Mucosa of rectum (tissue), 2 donors: ENCODE measurements around the gene L3MBTL4.
"Not testable (repeated sequence)": the region's sequence is repeated elsewhere in the genome, so short reads cannot be mapped to it uniquely, and the experiment has no call there.

Experiments used
- H3K27ac ChIP-seq, 2 donors: one replicate each; pipeline ENCODE4 v1.7.0; 2013; ENCODE audit warnings: inconsistent platforms in 2 of 2, low read depth in 2 of 2, low read length in 2 of 2
- H3K27me3 ChIP-seq, 2 donors: one replicate each; pipeline ENCODE4 v1.7.0; 2013; ENCODE audit warnings: low read length in 2 of 2; ENCODE audit not compliant: control insufficient read depth in 2 of 2, insufficient read depth in 2 of 2
- H3K36me3 ChIP-seq, 2 donors: one replicate each; pipeline ENCODE4 v1.7.0; 2013; ENCODE audit warnings: low read length in 2 of 2; ENCODE audit not compliant: control insufficient read depth in 2 of 2, insufficient read depth in 2 of 2
- H3K4me1 ChIP-seq, 2 donors: one replicate each; pipeline ENCODE4 v1.7.0; 2013; ENCODE audit warnings: low read length in 2 of 2, mild to moderate bottlenecking in 1 of 2; ENCODE audit not compliant: control insufficient read depth in 2 of 2, insufficient read depth in 2 of 2
- H3K4me3 ChIP-seq, 2 donors: one replicate each; pipeline ENCODE4 v1.7.0; 2013; ENCODE audit warnings: low read length in 2 of 2
- H3K9ac ChIP-seq, 2 donors: one replicate each; pipeline ENCODE4 v1.7.0; 2013; ENCODE audit warnings: low read length in 2 of 2, low read depth in 1 of 2, mild to moderate bottlenecking in 1 of 2
- H3K9me3 ChIP-seq, 2 donors: one replicate each; pipeline ENCODE4 v1.7.0; 2013; ENCODE audit warnings: low read length in 2 of 2; ENCODE audit not compliant: control insufficient read depth in 2 of 2
- donor health status: healthy.
- donor health status: Normal muscosa, but diverticular disease.

L3MBTL4 gene

GRCh38 chr18:6431659-6432318 is 17.1 kb upstream of the L3MBTL4 start:
- Histone ChIP-seq H3K4me3 (no peak overlapping the region), H3K36me3 (no peaks in the 10 kb centered on the region), H3K4me1 (no peaks in the 10 kb centered on the region), H3K27ac (no peak overlapping the region), H3K9me3 (no peaks in the 10 kb centered on the region), H3K27me3 (no peaks in the 10 kb centered on the region), H3K9ac (no peak overlapping the region)

DNA sequence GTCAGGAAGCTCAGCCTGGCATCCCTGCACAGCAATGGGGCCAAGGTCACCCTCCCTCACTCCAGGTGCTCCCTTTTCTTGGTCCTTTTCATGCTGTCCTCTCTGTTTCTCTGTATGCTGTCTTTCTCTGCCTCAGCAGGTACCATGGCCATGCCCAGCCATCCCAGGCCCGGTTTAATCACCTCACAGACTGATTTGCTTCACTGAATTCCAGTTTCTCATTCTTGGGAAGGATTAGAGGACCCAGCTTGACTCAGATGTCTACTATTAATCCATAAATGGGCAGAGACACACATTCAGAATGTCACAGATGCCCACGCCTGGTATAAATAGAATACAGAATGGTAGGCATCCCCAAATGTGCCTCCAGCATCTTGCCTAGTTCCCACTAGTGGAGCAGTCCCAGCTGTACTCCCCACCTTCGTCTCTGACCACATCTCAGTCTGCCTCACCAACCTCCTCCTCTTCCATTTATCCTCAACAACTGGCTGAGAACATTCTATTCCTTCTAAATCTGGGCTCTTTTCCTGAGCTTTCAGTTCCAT is 14.2 kb upstream of the L3MBTL4 start:
- Histone ChIP-seq H3K27ac (no peak overlapping the region), H3K4me1 (no peaks in the 10 kb centered on the region), H3K36me3 (no peaks in the 10 kb centered on the region), H3K9me3 (no peaks in the 10 kb centered on the region), H3K4me3 (no peak overlapping the region), H3K9ac (no peak overlapping the region), H3K27me3 (no peaks in the 10 kb centered on the region)

- no peaks in the 10 kb centered on the region for H3K4me1 ChIP-seq
- no peak overlapping the region for H3K4me3 ChIP-seq
- H3K9ac ChIP-seq = no peak overlapping the region
- no peaks in the 10 kb centered on the region for H3K9me3 ChIP-seq
- no peaks in the 10 kb centered on the region for H3K36me3 ChIP-seq
- peaks cover 0 to 2% of the 10 kb centered on the region in 2 donors for H3K27me3 ChIP-seq
- H3K27ac ChIP-seq = no peak overlapping the region
Measured at GRCh38 chr18:6427286-6427685, 12.6 kb upstream of the L3MBTL4 start.

DNA sequence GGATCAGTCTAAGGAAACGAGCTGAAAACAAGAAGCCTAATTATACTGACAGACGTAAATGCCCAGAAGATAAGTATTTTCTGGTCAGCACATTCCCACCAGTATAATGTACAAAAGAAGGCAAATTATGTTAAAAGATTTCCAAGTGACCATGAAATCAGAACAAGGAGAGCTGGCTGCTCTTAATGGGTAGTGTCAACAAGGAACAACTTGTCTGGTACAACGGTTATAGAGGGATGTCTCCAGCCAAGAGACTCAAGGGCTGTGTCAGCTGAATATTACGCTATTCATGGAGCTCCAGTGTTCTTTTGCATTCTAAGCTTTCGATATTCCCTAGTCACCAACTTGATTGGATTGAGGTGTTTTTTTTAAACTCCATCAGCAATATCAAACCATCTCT is 8.6 kb upstream of the L3MBTL4 start:
- Histone ChIP-seq H3K27me3 (peaks cover 0 to 2% of the 10 kb centered on the region in 2 donors), H3K4me3 (no peak overlapping the region), H3K4me1 (no peaks in the 10 kb centered on the region), H3K36me3 (no peaks in the 10 kb centered on the region), H3K9ac (no peak overlapping the region), H3K9me3 (no peaks in the 10 kb centered on the region), H3K27ac (no peak overlapping the region)

- Histone ChIP-seq H3K4me3 (peak overlapping the region; percentile 74 to 76), H3K36me3 (no peaks in the 10 kb centered on the region), H3K4me1 (peaks cover 0 to 3% of the 10 kb centered on the region in 2 donors), H3K9me3 (no peaks in the 10 kb centered on the region), H3K27me3 (no peaks in the 10 kb centered on the region), H3K27ac (peak overlapping the region; percentile 60 to 61), H3K9ac (peak overlapping the region; percentile 58 to 89)
Measured at GRCh38 chr18:6414118-6414722, 491 bp downstream of the L3MBTL4 start.

DNA sequence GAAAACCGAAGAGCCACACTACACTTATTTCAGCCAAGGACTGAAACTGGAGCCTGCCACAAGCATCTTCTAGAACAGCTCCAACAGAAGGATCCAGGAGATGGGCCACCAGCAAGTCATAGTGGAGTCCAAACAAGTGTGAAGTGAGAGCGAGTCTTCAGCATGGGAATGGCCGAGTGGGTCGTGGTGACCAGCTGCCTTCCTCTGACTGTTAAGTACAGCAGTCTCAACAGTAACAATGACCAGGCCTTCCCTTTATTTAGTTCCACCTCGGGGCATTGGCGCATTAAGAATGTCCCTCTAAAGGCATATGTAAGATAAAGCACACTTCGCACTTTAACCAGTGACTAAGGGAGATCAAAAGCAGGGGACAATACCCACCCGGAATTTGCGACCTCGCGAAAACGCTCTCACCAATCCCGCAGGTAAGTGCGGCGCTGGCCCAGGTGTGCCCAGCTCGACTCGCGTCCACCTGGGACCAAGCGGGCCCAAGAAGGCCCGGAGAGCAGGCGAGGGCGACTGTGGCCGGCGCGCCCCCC is 1.1 kb downstream of the L3MBTL4 start:
- Histone ChIP-seq H3K4me1 (peaks cover 0 to 3% of the 10 kb centered on the region in 2 donors), H3K36me3 (no peaks in the 10 kb centered on the region), H3K9me3 (no peaks in the 10 kb centered on the region), H3K4me3 (peak overlapping the region; percentile 74), H3K27ac (peak overlapping the region in 1 of 2 donors; percentile 61), H3K27me3 (no peaks in the 10 kb centered on the region), H3K9ac (peak overlapping the region in 1 of 2 donors; percentile 89)

- H3K9ac ChIP-seq = no peak overlapping the region
- no peak overlapping the region for H3K4me3 ChIP-seq
- no peaks in the 10 kb centered on the region for H3K36me3 ChIP-seq
- H3K27ac ChIP-seq = no peak overlapping the region
- H3K27me3 ChIP-seq = no peaks in the 10 kb centered on the region
- peaks cover 0 to 3% of the 10 kb centered on the region in 2 donors for H3K4me1 ChIP-seq
- H3K9me3 ChIP-seq = no peaks in the 10 kb centered on the region
Measured at GRCh38 chr18:6412933-6413472, 1.7 kb downstream of the L3MBTL4 start.

GRCh38 chr18:6411382-6411781 is 3.3 kb downstream of the L3MBTL4 start:
- peaks cover 0 to 3% of the 10 kb centered on the region in 2 donors for H3K4me1 ChIP-seq
- H3K27me3 ChIP-seq = no peaks in the 10 kb centered on the region
- H3K9ac ChIP-seq = no peak overlapping the region
- H3K36me3 ChIP-seq = no peaks in the 10 kb centered on the region
- no peak overlapping the region for H3K27ac ChIP-seq
- H3K9me3 ChIP-seq = no peaks in the 10 kb centered on the region
- no peak overlapping the region for H3K4me3 ChIP-seq

- Histone ChIP-seq H3K9ac (no peak overlapping the region), H3K4me3 (no peak overlapping the region), H3K27ac (no peak overlapping the region), H3K9me3 (no peaks in the 10 kb centered on the region), H3K4me1 (peaks cover 0 to 3% of the 10 kb centered on the region in 2 donors), H3K27me3 (no peaks in the 10 kb centered on the region), H3K36me3 (no peaks in the 10 kb centered on the region)
Measured at GRCh38 chr18:6409933-6410332, 4.8 kb downstream of the L3MBTL4 start.

- H3K4me1 ChIP-seq, H3K4me3 ChIP-seq, H3K36me3 ChIP-seq, H3K27me3 ChIP-seq, H3K9ac ChIP-seq, H3K9me3 ChIP-seq, H3K27ac ChIP-seq: not testable (repeated sequence)
Measured at GRCh38 chr18:6408543-6408942, 6.2 kb downstream of the L3MBTL4 start.
